ENCODE results near the gene ACTR5.

ACTR5 gene

DNA sequence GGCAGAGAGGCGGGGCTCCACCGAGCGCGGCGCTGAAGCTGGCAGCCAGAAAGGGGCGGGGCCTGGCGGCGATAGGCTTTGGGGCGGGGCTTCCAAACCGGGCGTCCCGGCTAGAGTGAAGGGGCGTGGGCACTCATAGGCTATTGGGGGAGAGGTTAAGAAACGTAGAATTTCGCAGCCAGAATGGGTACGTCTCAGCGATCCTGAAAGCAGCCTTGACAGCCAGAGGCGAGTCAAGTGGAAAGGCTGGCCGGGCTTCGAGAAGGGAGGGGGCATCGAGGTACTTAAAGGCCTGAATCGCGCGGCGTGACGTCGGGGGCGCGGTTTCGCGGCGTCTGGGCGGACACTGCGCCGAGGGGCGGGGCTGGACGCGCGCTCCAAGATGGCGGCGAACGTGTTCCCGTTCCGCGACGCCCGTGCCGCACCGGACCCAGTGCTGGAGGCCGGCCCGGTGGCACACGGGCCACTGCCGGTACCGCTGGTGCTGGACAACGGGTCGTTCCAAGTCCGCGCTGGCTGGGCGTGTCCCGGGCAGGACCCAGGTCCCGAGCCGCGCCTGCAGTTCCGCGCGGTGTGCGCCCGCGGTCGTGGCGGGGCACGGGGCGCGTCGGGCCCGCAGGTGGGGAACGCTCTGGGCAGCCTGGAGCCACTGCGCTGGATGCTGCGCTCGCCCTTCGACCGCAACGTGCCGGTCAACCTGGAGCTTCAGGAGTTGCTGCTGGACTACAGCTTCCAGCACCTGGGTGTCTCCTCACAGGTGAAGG lies at the start of gene ACTR5:
TSS of gene ACTR5 (plus strand) at position 364 of the 764 bp plus-strand sequence. CDS start at position 383, 19 bp downstream.
- DNase-seq: peak in 55 of 56 donors; percentile 29 to 98 (median 89)

- no peak for DNase-seq
Observed at GRCh38 chr20:38698541-38698940, 49.7 kb upstream of the ACTR5 start.

DNA sequence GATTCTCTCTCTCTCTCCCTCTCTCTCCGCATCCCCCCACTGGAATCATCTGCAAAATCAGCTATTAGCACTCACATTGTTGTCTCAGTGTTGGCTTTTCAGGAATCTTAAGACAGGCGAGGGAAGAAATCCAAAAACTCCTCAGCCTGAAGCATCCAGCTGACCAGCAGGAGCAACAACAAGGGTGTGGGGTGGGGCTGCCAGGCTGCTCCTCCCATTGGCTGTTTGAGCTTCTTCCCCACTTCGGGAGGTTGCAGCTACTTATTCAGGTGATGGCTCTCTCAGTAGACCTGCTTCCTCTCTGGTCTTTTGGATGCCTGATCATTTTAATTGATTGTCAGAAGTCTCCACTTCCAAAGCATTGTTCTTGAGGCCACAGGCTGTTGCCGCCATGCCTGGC lies 48.1 kb upstream of the ACTR5 start:
- DNase-seq: no peak

DNA sequence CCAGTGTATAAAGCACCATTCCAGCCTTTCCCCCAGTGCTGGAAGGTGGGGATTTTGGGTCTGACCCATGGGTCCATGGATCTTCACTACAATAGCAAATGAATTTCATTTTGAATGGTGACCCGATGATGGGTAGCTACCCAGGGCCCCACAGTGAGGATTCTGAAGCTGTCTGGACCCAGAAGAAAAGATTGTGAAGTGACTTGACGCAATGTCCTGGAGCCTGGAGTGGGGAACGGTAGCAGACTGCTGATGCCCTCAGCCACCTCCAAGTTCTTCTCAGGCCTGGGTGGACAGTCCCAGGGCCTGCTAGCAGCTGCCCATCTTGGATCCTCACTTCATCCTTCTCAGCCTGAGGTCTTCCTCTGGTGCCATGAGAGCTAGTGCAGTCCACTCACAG lies 47.3 kb upstream of the ACTR5 start:
- no peak for DNase-seq

- DNase-seq: no peak
Observed at GRCh38 chr20:38703526-38703925, 44.7 kb upstream of the ACTR5 start.

DNA sequence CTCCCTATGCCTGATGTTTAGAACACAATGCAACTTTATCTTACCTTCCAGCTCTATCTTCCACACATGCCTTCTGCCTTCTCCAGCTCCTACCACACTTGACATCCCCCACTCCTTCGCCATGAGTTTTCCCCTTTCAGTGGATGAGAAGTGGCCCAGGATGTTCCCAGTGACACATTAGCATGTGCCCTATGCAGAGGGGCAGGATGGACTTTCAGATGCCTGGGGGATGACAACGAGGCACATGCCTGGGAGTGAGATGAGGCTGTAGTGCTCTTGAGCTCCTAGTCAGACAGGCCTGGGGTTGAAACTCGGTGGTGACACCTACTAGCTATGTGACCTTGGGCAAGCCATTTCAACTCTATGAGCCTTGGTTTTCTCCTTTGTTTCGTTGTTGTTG lies 44.1 kb upstream of the ACTR5 start:
- DNase-seq: no peak

- peak in 6 of 56 donors; percentile 7 to 36 (median 14) for DNase-seq
Observed at GRCh38 chr20:38706509-38706908, 41.8 kb upstream of the ACTR5 start.

- no peak for DNase-seq
Observed at GRCh38 chr20:38714308-38714707, 34.0 kb upstream of the ACTR5 start.

GRCh38 chr20:38715646-38716045 lies 32.6 kb upstream of the ACTR5 start:
- DNase-seq: no peak

GRCh38 chr20:38722683-38723016 lies 25.6 kb upstream of the ACTR5 start:
- DNase-seq: peak in 8 of 56 donors; percentile 18 to 44 (median 36)

GRCh38 chr20:38723017-38723847 lies 25.0 kb upstream of the ACTR5 start:
- peak in 16 of 56 donors; percentile 9 to 50 (median 36) for DNase-seq

- peak in 34 of 56 donors; percentile 3 to 79 (median 52) for DNase-seq
Observed at GRCh38 chr20:38723848-38724625, 24.2 kb upstream of the ACTR5 start, which contains the start of gene SLC32A1. Gene SLC32A1 (plus strand): TSS chr20:38724486. CDS start chr20:38724725, 239 bp downstream.

- peak in 1 of 56 donors; percentile 37 for DNase-seq
Observed at GRCh38 chr20:38724626-38725147, 23.6 kb upstream of the ACTR5 start.

DNA sequence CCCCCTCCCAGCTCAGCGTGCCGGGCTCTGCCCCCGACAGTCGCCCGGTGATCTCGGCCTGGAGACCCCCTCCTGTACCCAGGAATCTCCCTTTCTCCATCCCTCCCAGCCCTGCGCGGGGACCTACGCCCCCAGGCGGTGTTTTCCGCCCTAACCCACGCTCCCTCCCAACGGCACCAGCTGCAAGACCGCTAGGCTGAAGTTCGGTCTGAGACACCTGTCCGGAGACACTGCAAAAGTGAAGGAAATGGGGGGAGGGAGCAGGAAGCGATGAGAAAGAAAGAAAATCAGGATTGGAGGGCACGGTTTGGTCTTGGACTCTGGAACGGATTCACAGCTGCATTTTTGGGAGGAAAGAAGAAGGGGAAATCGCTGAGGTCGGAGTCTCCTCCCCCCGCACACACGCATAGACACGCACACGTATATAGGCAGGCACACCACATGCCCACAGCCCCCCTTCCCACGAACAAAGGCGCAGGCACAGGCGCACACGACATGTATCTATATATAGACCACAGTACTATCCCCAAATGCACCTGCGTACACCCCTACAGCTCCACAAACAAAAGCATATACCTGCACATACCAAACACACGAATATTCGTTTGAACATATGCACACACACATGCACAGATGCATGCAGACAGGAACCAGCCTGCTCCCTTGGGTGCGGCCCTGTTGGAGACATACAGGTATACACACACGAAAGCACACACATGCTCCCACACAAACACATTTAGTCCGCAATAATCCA lies 22.9 kb upstream of the ACTR5 start:
- peak in 22 of 56 donors; percentile 4 to 52 (median 42) for DNase-seq

DNA sequence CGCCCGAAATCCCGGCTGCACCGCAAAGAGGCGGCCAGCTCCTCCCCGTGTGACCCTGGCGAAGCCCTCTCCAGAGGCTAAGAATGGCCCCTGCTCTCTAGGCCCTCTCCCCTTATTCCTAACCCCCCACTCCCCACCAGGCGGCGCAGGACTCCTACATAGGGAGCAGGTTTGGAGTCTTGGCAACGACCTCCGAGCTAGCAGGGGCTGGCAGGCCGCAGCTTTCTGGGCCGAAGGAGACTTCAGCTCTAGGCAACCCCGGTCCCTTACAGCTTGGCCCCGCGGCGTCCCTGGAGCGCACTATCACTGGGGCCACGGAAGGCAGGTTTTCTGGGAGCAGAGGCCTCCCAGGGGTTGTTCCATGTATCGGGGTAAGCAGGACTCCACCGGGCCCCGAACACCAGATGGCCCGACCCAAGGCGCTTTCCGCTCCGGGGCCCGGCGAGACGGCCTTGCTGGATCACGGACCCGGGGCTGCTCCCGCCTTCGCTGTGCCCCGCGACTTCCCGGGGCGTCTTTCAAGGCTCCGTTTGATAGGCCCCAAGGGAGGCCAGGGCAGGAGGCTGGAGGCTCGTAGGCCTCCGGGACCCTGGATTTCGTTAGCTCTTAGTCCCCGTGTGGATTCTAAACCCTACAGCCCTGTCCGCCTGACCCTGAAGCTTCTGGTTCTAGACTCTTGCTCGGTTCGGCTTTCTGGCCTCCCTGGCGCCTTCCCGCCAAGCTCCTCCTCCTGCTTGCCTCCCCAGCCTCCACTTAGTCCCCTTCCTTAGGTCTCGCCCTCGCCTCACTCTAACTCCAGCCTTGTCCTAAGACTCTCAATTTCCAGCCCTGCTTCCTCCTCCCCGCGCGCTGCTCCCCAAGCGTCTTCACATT lies 22.1 kb upstream of the ACTR5 start:
- DNase-seq: peak in 21 of 56 donors; percentile 9 to 62 (median 27)

DNA sequence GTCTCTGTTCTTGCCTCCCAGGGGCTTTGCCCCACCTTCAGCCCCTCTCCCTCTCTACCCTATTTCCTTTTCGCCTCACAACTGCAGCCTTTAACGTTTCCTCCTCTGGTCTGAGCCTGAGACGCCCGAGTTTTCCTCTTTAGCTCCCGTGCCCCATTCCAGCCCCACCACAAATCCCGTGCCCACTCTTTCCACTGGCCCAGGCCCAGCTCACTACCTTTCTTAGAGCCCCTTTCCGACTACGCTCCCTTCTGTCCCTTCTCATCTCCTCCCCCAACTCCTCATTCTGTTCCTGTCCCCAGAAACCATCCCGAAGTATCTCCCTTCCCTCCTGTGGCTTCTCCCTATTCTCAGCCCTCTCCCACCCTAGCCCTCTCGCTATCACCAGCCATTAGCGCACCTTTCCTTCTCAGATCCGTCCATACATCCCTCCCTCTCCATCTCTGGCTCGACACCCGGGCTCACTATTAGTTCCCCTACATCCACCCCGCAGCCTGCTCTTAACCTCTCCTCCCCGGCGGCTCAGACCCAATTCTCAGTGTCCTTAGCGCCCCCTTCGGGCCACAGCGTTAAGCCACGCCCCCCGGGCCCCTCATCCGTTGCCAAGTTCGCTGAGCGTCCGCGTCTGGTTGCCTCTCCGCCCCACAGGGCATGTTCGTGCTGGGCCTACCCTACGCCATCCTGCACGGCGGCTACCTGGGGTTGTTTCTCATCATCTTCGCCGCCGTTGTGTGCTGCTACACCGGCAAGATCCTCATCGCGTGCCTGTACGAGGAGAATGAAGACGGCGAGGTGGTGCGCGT lies 21.3 kb upstream of the ACTR5 start:
- peak in 32 of 56 donors; percentile 7 to 83 (median 50) for DNase-seq

GRCh38 chr20:38727607-38728190 lies 20.6 kb upstream of the ACTR5 start:
- peak in 1 of 56 donors; percentile 39 for DNase-seq

DNA sequence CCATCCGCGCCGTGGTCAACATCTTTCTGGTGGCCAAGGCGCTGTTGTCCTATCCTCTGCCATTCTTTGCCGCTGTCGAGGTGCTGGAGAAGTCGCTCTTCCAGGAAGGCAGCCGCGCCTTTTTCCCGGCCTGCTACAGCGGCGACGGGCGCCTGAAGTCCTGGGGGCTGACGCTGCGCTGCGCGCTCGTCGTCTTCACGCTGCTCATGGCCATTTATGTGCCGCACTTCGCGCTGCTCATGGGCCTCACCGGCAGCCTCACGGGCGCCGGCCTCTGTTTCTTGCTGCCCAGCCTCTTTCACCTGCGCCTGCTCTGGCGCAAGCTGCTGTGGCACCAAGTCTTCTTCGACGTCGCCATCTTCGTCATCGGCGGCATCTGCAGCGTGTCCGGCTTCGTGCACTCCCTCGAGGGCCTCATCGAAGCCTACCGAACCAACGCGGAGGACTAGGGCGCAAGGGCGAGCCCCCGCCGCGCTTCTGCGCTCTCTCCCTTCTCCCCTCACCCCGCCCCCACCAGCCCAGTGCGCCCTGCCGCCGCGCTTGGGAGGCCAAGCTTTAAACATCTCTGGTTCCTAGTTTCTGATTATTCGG lies 20.0 kb upstream of the ACTR5 start:
- DNase-seq: no peak
